CD4-positive, alpha-beta T cell (primary cell): ENCODE data around the gene LSM3. TPM values are rescaled to one million over a fixed set of nuclear protein-coding genes. Genes with fewer than 3 reads are reported as not detected.

ENCODE experiments used
- ATAC-seq: fragments of 200-7000 bp; cut with Tn5 transposase; one replicate; pipeline ENCODE4 v1.10.0; 2022; ENCODE audit warnings: mild to moderate bottlenecking; ENCODE audit not compliant: poor library complexity
- CTCF ChIA-PET: fragments of 350-600 bp; sonication (Branson Sonifier 250); formaldehyde crosslinking; loops from one replicate; lab custom pipeline; 2021; ENCODE audit warnings: antibody characterized with exemption, inconsistent platforms; lab: Charles Lee
- POLR2A ChIA-PET: fragments of 350-600 bp; sonication (Branson Sonifier 250); formaldehyde crosslinking; loops from one replicate; lab custom pipeline; 2021; ENCODE audit warnings: antibody characterized with exemption, inconsistent platforms; lab: Charles Lee
- DNase-seq, 14 experiments: peaks; one replicate each; pipeline ENCODE4 v3.0.0-alpha.2; 2013 to 2020; ENCODE audit warnings: mixed read lengths in 2 of 14
- H3K27ac ChIP-seq, 2 donors: one replicate each; pipeline versions ENCODE4 v1.5.1 to v1.7.0; 2013; ENCODE audit warnings: low read length in 2 of 2, low read depth in 1 of 2, mild to moderate bottlenecking in 1 of 2
- H3K27me3 ChIP-seq, 2 experiments: 1 replicate in 1 of 2; 2 replicates in 1 of 2; pipeline versions ENCODE4 v1.6.1 to v1.7.0; 2013; ENCODE audit warnings: low read length in 2 of 2, control low read depth in 1 of 2, mild to moderate bottlenecking in 1 of 2, moderate library complexity in 1 of 2; ENCODE audit not compliant: insufficient read depth in 2 of 2, control insufficient read depth in 1 of 2
- H3K36me3 ChIP-seq: one replicate; pipeline ENCODE4 v1.6.1; 2013; ENCODE audit warnings: low read length, control low read depth; ENCODE audit not compliant: insufficient read depth
- H3K4me1 ChIP-seq: one replicate; pipeline ENCODE4 v1.6.1; 2013; ENCODE audit warnings: low read length, control low read depth; ENCODE audit not compliant: insufficient read depth
- H3K4me3 ChIP-seq: one replicate; pipeline ENCODE4 v1.5.1; 2013; ENCODE audit warnings: mild to moderate bottlenecking, low read length, moderate library complexity
- H3K9me3 ChIP-seq, 2 experiments: 1 replicate in 1 of 2; 2 replicates in 1 of 2; pipeline versions ENCODE4 v1.6.1 to v1.7.0; 2013; ENCODE audit warnings: low read length in 2 of 2, mild to moderate bottlenecking in 2 of 2, control low read depth in 1 of 2, moderate library complexity in 1 of 2; ENCODE audit not compliant: control insufficient read depth in 1 of 2, insufficient read depth in 1 of 2
- H3K27ac Mint-ChIP-seq: one replicate; pipeline ENCODE4 v1.8.0; 2020; ENCODE audit warnings: mixed read lengths
- H3K27me3 Mint-ChIP-seq: one replicate; pipeline ENCODE4 v1.8.0; 2021; ENCODE audit warnings: mixed read lengths
- H3K36me3 Mint-ChIP-seq: one replicate; pipeline ENCODE4 v1.8.0; 2021; ENCODE audit warnings: low read depth, mixed read lengths
- H3K4me1 Mint-ChIP-seq: one replicate; pipeline ENCODE4 v1.8.0; 2021; ENCODE audit warnings: low read depth, mixed read lengths
- H3K4me3 Mint-ChIP-seq: one replicate; pipeline ENCODE4 v1.8.0; 2020; ENCODE audit warnings: mild to moderate bottlenecking, mixed read lengths
- H3K9me3 Mint-ChIP-seq: one replicate; pipeline ENCODE4 v1.8.0; 2020; ENCODE audit warnings: mixed read lengths
- CTCF ChIP-seq: fragments of 200-600 bp; IDR thresholded peaks from one replicate; pipeline ENCODE4 v1.8.0; 2022; ENCODE audit warnings: antibody characterized with exemption, mild to moderate bottlenecking
- intact Hi-C, 2 experiments: fragments of 100-400 bp; cut with DNase I in 1 of 2; cut with micrococcal nuclease in 1 of 2; formaldehyde crosslinking; loops; one replicate each; pipeline versions ENCODE4 v1.15.1 to v1.9.0; 2023 to 2025; cut with DNase I, micrococcal nuclease
- total RNA-seq, 174 experiments: library from RNA in 2 of 174; stranded (reverse) in 2 of 174; gene quantifications; one replicate each; pipeline ENCODE4 v1.2.3 and lab custom pipeline; 2021 to 2026

The LSM3 gene
- total RNA-seq, 2 experiments from 2014 or later = 6.5 to 6.9 TPM

- Mint-ChIP-seq H3K36me3 (peaks cover 87% of the 10 kb centered on the region), H3K4me3 (no peak overlapping the region), H3K27ac (peak overlapping the region; percentile 68), H3K4me1 (peaks cover 11% of the 10 kb centered on the region), H3K27me3 (no peaks in the 10 kb centered on the region), H3K9me3 (no peaks in the 10 kb centered on the region)
- CTCF ChIA-PET = interaction anchor here (1.5 kb wide), 1 partner anchor 25 kb away, joined by 3 read pairs; no protein-coding TSS in a partner anchor
- H3K4me1 ChIP-seq = peaks cover 14% of the 10 kb centered on the region
- TF ChIP-seq CTCF = no peak
- H3K9me3 ChIP-seq = no peaks in the 10 kb centered on the region
- H3K27ac ChIP-seq = no peak overlapping the region
- H3K27me3 ChIP-seq = no peaks in the 10 kb centered on the region
- peaks cover 87% of the 10 kb centered on the region for H3K36me3 ChIP-seq
- H3K4me3 ChIP-seq = no peak overlapping the region
- ATAC-seq (no peak), DNase-seq (no peak)
- intact Hi-C loops = no loop called here
- POLR2A ChIA-PET = interaction anchor here (1.7 kb wide), 1 partner anchor 28 kb away, joined by 6 read pairs; the partner anchor contains the start of genes LSM3 and XPC
These were observed 28.0 kb upstream of the LSM3 start for GRCh38 chr3:14150491-14151230.

GRCh38 chr3:14151471-14152083 is 27.0 kb upstream of the LSM3 start:
- no peak for DNase-seq
- CTCF ChIA-PET = interaction anchor here (1.5 kb wide), 1 partner anchor 26 kb away, joined by 3 read pairs; no protein-coding TSS in a partner anchor
- peaks cover 6% of the 10 kb centered on the region for H3K4me1 ChIP-seq
- POLR2A ChIA-PET = interaction anchor here (1.3 to 1.7 kb wide), 2 partner anchors 9 to 27 kb away, joined by 4 to 6 read pairs; partner anchors contain the start of genes LSM3 and XPC
- H3K4me3 Mint-ChIP-seq = no peak overlapping the region
- H3K36me3 ChIP-seq = peaks cover 87% of the 10 kb centered on the region
- TF ChIP-seq CTCF = no peak
- intact Hi-C loops = no loop called here
- H3K27ac ChIP-seq = no peak overlapping the region
- no peaks in the 10 kb centered on the region for H3K27me3 Mint-ChIP-seq
- no peak overlapping the region for H3K4me3 ChIP-seq
- H3K27ac Mint-ChIP-seq = no peak overlapping the region
- H3K27me3 ChIP-seq = no peaks in the 10 kb centered on the region
- peaks cover 88% of the 10 kb centered on the region for H3K36me3 Mint-ChIP-seq
- no peaks in the 10 kb centered on the region for H3K9me3 ChIP-seq
- H3K9me3 Mint-ChIP-seq = no peaks in the 10 kb centered on the region
- ATAC-seq = no peak
- peaks cover 7% of the 10 kb centered on the region for H3K4me1 Mint-ChIP-seq

GRCh38 chr3:14152233-14152962 is 26.2 kb upstream of the LSM3 start:
- intact Hi-C loops = no loop called here
- peak; percentile 56 for ATAC-seq
- peak overlapping the region; percentile 71 for H3K27ac Mint-ChIP-seq
- peaks cover 88% of the 10 kb centered on the region for H3K36me3 Mint-ChIP-seq
- Histone ChIP-seq H3K27ac (no peak overlapping the region), H3K9me3 (no peaks in the 10 kb centered on the region), H3K36me3 (peaks cover 87% of the 10 kb centered on the region), H3K4me1 (peaks cover 3% of the 10 kb centered on the region), H3K4me3 (no peak overlapping the region), H3K27me3 (no peaks in the 10 kb centered on the region)
- no peaks in the 10 kb centered on the region for H3K27me3 Mint-ChIP-seq
- CTCF ChIA-PET = interaction anchor here (0.6 to 1.5 kb wide), 4 partner anchors 8 to 256 kb away, joined by 3 read pairs; no protein-coding TSS in a partner anchor
- no peak for TF ChIP-seq CTCF
- H3K4me1 Mint-ChIP-seq = peaks cover 11% of the 10 kb centered on the region
- POLR2A ChIA-PET = interaction anchor here (1.0 to 1.9 kb wide), 3 partner anchors 9 to 26 kb away, joined by 3 to 7 read pairs (median 4); partner anchors contain the start of genes LSM3 and XPC
- peak in 3 of 14 experiments; percentile 37 to 45 (median 45) for DNase-seq
- no peak overlapping the region for H3K4me3 Mint-ChIP-seq
- H3K9me3 Mint-ChIP-seq = no peaks in the 10 kb centered on the region
